H9 (cell line): ENCODE results near the gene FARS2. TPM values are rescaled to one million over a fixed set of nuclear protein-coding genes. Genes with fewer than 3 reads are reported as not detected.

Experiments
- DNase-seq: peaks from one replicate; pipeline ENCODE4 v3.0.0-alpha.2; 2017
- H2AFZ ChIP-seq: one replicate; pipeline ENCODE4 v1.6.1; 2013; ENCODE audit warnings: mild to moderate bottlenecking, low read length, control low read depth, moderate library complexity
- H2AK5ac ChIP-seq: 2 replicates; pipeline ENCODE4 v1.6.1; 2013; ENCODE audit warnings: low read length, control low read depth, mixed read lengths; ENCODE audit not compliant: insufficient read length
- H2BK120ac ChIP-seq: one replicate; pipeline ENCODE4 v1.6.1; 2013; ENCODE audit warnings: low read depth, mild to moderate bottlenecking, low read length, control low read depth, inconsistent platforms; ENCODE audit not compliant: poor library complexity, severe bottlenecking
- H2BK12ac ChIP-seq: 2 replicates; pipeline ENCODE4 v1.6.1; 2013; ENCODE audit warnings: low read length, control low read depth, mixed read lengths, low read depth; ENCODE audit not compliant: insufficient read length
- H2BK15ac ChIP-seq: 2 replicates; pipeline ENCODE4 v1.6.1; 2013; ENCODE audit warnings: low read depth, low read length, control low read depth
- H2BK20ac ChIP-seq: one replicate; pipeline ENCODE4 v1.6.1; 2013; ENCODE audit warnings: low read depth, mild to moderate bottlenecking, low read length, control low read depth, inconsistent platforms; ENCODE audit not compliant: poor library complexity, severe bottlenecking
- H2BK5ac ChIP-seq: 2 replicates; pipeline ENCODE4 v1.6.1; 2013; ENCODE audit warnings: low read length, control low read depth, mixed read lengths; ENCODE audit not compliant: insufficient read length
- H3K14ac ChIP-seq: 2 replicates; pipeline ENCODE4 v1.6.1; 2013; ENCODE audit warnings: low read length, control low read depth; ENCODE audit not compliant: insufficient read depth
- H3K18ac ChIP-seq: 2 replicates; pipeline ENCODE4 v1.6.1; 2013; ENCODE audit warnings: low read depth, mild to moderate bottlenecking, mixed read lengths, low read length, control low read depth; ENCODE audit not compliant: insufficient read length
- H3K23ac ChIP-seq: 2 replicates; pipeline ENCODE4 v1.6.1; 2013; ENCODE audit warnings: low read length, control low read depth, mixed read lengths, low read depth; ENCODE audit not compliant: insufficient read length
- H3K23me2 ChIP-seq: 2 replicates; pipeline ENCODE4 v1.6.1; 2013; ENCODE audit warnings: low read depth, mild to moderate bottlenecking, mixed read lengths, low read length, control low read depth; ENCODE audit not compliant: insufficient read length, poor library complexity, severe bottlenecking
- H3K27ac ChIP-seq: 2 replicates; pipeline ENCODE4 v1.5.1; 2013; ENCODE audit warnings: low read length, control low read depth, mixed read lengths, low read depth; ENCODE audit not compliant: insufficient read length
- H3K27me3 ChIP-seq: 2 replicates; pipeline ENCODE4 v1.6.1; 2013; ENCODE audit warnings: low read length, control low read depth, inconsistent platforms; ENCODE audit not compliant: insufficient read depth
- H3K4ac ChIP-seq: 2 replicates; pipeline ENCODE4 v1.6.1; 2013; ENCODE audit warnings: low read depth, mild to moderate bottlenecking, control low read depth, inconsistent platforms, low read length, moderate library complexity
- H3K4me1 ChIP-seq: 2 replicates; pipeline ENCODE4 v1.6.1; 2013; ENCODE audit warnings: low read length, control low read depth, inconsistent platforms; ENCODE audit not compliant: insufficient read depth
- H3K4me2 ChIP-seq: 2 replicates; pipeline ENCODE4 v1.6.1; 2013; ENCODE audit warnings: low read length, control low read depth, mixed read lengths; ENCODE audit not compliant: insufficient read length, insufficient read depth
- H3K56ac ChIP-seq: 2 replicates; pipeline ENCODE4 v1.6.1; 2013; ENCODE audit warnings: low read depth, mild to moderate bottlenecking, mixed read lengths, low read length, control low read depth; ENCODE audit not compliant: insufficient read length
- H3K79me1 ChIP-seq: 2 replicates; pipeline ENCODE4 v1.6.1; 2013; ENCODE audit warnings: low read depth, mild to moderate bottlenecking, moderate library complexity, low read length, control low read depth, inconsistent platforms; ENCODE audit not compliant: insufficient read depth, poor library complexity, severe bottlenecking
- H3K79me2 ChIP-seq: 2 replicates; pipeline ENCODE4 v1.6.1; 2013; ENCODE audit warnings: low read length, control low read depth, inconsistent platforms; ENCODE audit not compliant: insufficient read depth
- H3K9ac ChIP-seq: 2 replicates; pipeline ENCODE4 v1.6.1; 2013; ENCODE audit warnings: low read length, control low read depth, mixed read lengths; ENCODE audit not compliant: insufficient read length; ENCODE audit errors: extremely low read depth
- H3K9me3 ChIP-seq: one replicate; pipeline ENCODE4 v1.6.1; 2013; ENCODE audit warnings: low read depth, low read length, inconsistent platforms; ENCODE audit not compliant: control insufficient read depth
- H3T11ph ChIP-seq: one replicate; pipeline ENCODE4 v1.6.1; 2013; ENCODE audit warnings: mild to moderate bottlenecking, low read length, control low read depth, inconsistent platforms
- H4K20me1 ChIP-seq: one replicate; pipeline ENCODE4 v1.6.1; 2013; ENCODE audit not compliant: control insufficient read depth, insufficient read length, insufficient read depth
- H4K5ac ChIP-seq: 2 replicates; pipeline ENCODE4 v1.6.1; 2013; ENCODE audit warnings: low read depth, mild to moderate bottlenecking, mixed read lengths, low read length, control low read depth; ENCODE audit not compliant: insufficient read length
- H4K8ac ChIP-seq: replicated peaks from 2 replicates; pipeline ENCODE4 v1.6.1; 2013; ENCODE audit warnings: low read length, control low read depth, mixed read lengths, low read depth; ENCODE audit not compliant: insufficient read length
- H4K91ac ChIP-seq: 2 replicates; pipeline ENCODE4 v1.6.1; 2013; ENCODE audit warnings: low read depth, mild to moderate bottlenecking, moderate library complexity, mixed read lengths, low read length, control low read depth; ENCODE audit not compliant: insufficient read length
- H3K27ac Mint-ChIP-seq, 3 experiments: 2 replicates in 2 of 3; 3 replicates in 1 of 3; pipeline ENCODE4 v1.8.0; 2020 to 2021; ENCODE audit warnings: mixed read lengths in 3 of 3, mild to moderate bottlenecking in 1 of 3, moderate library complexity in 1 of 3
- H3K27me3 Mint-ChIP-seq: 2 replicates; pipeline ENCODE4 v1.8.0; 2021; ENCODE audit warnings: low read depth, mild to moderate bottlenecking, moderate library complexity, mixed read lengths
- H3K36me3 Mint-ChIP-seq, 3 experiments: 2 replicates in 2 of 3; 3 replicates in 1 of 3; pipeline ENCODE4 v1.8.0; 2020 to 2021; ENCODE audit warnings: low read depth in 3 of 3, mixed read lengths in 3 of 3; ENCODE audit not compliant: insufficient read depth in 1 of 3
- H3K4me1 Mint-ChIP-seq, 2 experiments: 2 replicates each; pipeline ENCODE4 v1.8.0; 2020; ENCODE audit warnings: mixed read lengths in 2 of 2
- H3K4me3 Mint-ChIP-seq, 2 experiments: 2 replicates in 1 of 2; 3 replicates in 1 of 2; pipeline ENCODE4 v1.8.0; 2020 to 2021; ENCODE audit warnings: mild to moderate bottlenecking in 2 of 2, mixed read lengths in 2 of 2, moderate library complexity in 1 of 2
- H3K9me3 Mint-ChIP-seq, 2 experiments: 2 replicates in 1 of 2; 3 replicates in 1 of 2; pipeline ENCODE4 v1.8.0; 2020; ENCODE audit warnings: mild to moderate bottlenecking in 2 of 2, mixed read lengths in 2 of 2, moderate library complexity in 1 of 2
- WGBS: extraction: QIAGEN DNeasy Blood & Tissue Kit; methylation state at CpG from one replicate; pipeline ENCODE4 v1.1.7; 2013; ENCODE audit warnings: missing lambda C conversion rate, low lambda C conversion rate, mixed read lengths; ENCODE audit not compliant: insufficient read length; ENCODE audit errors: extremely low coverage; 5-methylcytosine and 5-hydroxymethylcytosine counted together
- total RNA-seq: library from RNA; stranded (reverse); gene quantifications from 2 replicates; pipeline ENCODE4 v1.2.1, GENCODE V29; 2021
- TF ChIP-seq, protein P1 (sequence below): fragments of 200-600 bp; sonication (generic); conservative IDR thresholded peaks from 3 replicates; pipeline ENCODE4 v1.8.0; 2021; ENCODE audit warnings: antibody characterized with exemption, mild to moderate bottlenecking

The FARS2 gene
- total RNA-seq, 1 experiment from 2014 or later: 8.5 TPM

DNA sequence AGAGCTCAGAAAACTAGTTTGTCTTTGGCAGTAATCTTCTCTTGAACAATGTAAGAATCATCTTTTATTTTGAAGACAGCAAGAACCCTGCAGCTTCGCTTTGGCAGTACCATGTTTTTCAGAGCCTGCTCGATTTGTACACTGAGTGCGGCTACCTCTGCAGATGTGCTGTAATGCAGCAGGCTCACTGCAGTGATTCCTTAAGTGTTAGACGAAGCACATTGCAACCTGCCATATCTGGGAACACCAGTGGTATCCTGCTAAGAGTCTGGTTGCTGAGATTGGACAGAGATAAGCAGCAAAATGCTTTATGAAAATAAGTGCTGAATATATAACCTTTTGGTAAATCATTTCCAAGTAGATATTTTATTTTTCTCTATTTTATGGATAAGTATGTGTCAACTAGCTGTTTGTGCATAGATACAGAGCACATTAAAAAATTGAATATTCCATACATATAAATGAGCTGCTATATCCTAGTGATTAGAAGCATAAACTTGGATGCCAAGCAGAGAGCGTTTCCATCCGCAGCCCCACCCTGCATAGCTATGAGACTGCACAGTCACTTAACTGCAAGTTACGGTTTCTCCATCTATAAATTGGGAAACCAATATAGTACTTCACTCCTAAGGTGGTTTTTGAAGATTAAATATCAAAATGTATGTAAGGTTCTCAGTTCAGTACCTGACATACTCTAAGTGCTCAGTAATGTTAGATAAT lies 328.3 kb downstream of the FARS2 start:
- no peaks in the 10 kb centered on the region for H3K79me1 ChIP-seq
- Mint-ChIP-seq H3K4me1 (peaks cover 4% of the 10 kb centered on the region in 2 experiments; a peak in 3 of 4 replicates), H3K27ac (no peak overlapping the region), H3K36me3 (peaks cover 4 to 9% (median 5%) of the 10 kb centered on the region in 3 experiments; a peak in 6 of 7 replicates), H3K27me3 (no peaks in the 10 kb centered on the region), H3K9me3 (peaks cover 10 to 13% of the 10 kb centered on the region in 2 experiments), H3K4me3 (no peak overlapping the region)
- no CpG with 5 or more reads among the region's 7 CpGs for WGBS
- no peaks in the 10 kb centered on the region for H4K20me1 ChIP-seq
- no peak overlapping the region for H4K91ac ChIP-seq
- no peak overlapping the region for H3K4me2 ChIP-seq
- H3K27ac ChIP-seq: no peak overlapping the region
- H3K79me2 ChIP-seq: no peaks in the 10 kb centered on the region
- no peak overlapping the region for H3K23ac ChIP-seq
- H3K27me3 ChIP-seq: no peaks in the 10 kb centered on the region
- no peak overlapping the region for H4K8ac ChIP-seq
- no peak overlapping the region for H3K56ac ChIP-seq
- H3K18ac ChIP-seq: no peak overlapping the region
- no peak overlapping the region for H3K14ac ChIP-seq
- no peak overlapping the region for H3K4ac ChIP-seq
- H2BK120ac ChIP-seq: no peak overlapping the region
- H3K9ac ChIP-seq: no peak overlapping the region
- no peak overlapping the region for H2AK5ac ChIP-seq
- no peaks in the 10 kb centered on the region for H3K4me1 ChIP-seq
- no peaks in the 10 kb centered on the region for H3K9me3 ChIP-seq
- no peak overlapping the region for H2BK5ac ChIP-seq
- no peak for DNase-seq
- TF ChIP-seq, protein P1, sequence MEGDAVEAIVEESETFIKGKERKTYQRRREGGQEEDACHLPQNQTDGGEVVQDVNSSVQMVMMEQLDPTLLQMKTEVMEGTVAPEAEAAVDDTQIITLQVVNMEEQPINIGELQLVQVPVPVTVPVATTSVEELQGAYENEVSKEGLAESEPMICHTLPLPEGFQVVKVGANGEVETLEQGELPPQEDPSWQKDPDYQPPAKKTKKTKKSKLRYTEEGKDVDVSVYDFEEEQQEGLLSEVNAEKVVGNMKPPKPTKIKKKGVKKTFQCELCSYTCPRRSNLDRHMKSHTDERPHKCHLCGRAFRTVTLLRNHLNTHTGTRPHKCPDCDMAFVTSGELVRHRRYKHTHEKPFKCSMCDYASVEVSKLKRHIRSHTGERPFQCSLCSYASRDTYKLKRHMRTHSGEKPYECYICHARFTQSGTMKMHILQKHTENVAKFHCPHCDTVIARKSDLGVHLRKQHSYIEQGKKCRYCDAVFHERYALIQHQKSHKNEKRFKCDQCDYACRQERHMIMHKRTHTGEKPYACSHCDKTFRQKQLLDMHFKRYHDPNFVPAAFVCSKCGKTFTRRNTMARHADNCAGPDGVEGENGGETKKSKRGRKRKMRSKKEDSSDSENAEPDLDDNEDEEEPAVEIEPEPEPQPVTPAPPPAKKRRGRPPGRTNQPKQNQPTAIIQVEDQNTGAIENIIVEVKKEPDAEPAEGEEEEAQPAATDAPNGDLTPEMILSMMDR: no peak
- no peak overlapping the region for H2BK20ac ChIP-seq
- no peaks in the 10 kb centered on the region for H3K23me2 ChIP-seq
- no peak overlapping the region for H3T11ph ChIP-seq
- H2BK12ac ChIP-seq: no peak overlapping the region
- H2AFZ ChIP-seq: no peak overlapping the region
- H4K5ac ChIP-seq: no peak overlapping the region
- H2BK15ac ChIP-seq: no peak overlapping the region
